HG03460 (cell line): ENCODE results near the gene PKLR.
A peak's percentile ranks its signal among the peaks of the same experiment; 100 is the strongest.

Experiments used
- ATAC-seq: cut with Tn5 transposase; IDR thresholded peaks from one replicate; pipeline ENCODE4 v1.9.1; 2021; ENCODE audit not compliant: unreplicated experiment

PKLR gene

DNA sequence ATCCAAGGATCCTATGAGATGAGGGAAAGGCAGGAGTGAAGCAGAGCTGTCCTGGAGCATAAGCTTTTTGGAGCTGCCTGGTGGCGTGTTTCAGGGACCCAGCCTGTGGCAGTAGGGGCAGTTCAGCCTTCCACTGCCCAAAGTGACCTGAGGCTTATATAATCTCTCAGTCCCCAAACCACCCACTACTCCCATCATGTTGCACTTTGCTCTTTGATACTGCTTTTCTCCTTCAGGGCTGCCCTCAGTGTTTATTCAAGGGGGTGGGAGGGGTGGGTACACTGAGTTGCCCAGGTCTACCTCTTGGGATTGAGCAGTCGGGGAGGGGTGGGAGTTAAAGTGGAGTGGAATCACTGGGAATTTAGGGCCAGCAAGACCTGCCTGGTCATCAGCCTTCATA is 14.7 kb downstream of the PKLR start:
- no peak for ATAC-seq

DNA sequence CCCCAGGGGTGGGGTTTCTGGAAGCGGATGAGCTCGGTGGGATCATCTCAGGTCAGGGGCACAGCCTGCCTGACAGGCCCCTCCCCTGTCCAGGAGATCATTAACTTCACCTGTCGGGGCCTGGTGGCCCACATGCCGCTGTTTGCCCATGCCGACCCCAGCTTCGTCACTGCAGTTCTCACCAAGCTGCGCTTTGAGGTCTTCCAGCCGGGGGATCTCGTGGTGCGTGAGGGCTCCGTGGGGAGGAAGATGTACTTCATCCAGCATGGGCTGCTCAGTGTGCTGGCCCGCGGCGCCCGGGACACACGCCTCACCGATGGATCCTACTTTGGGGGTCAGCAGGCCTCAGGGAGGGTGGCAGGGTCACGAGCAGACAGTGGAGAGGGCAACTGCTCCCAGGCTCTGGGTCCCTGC is 15.6 kb downstream of the PKLR start:
- no peak for ATAC-seq

DNA sequence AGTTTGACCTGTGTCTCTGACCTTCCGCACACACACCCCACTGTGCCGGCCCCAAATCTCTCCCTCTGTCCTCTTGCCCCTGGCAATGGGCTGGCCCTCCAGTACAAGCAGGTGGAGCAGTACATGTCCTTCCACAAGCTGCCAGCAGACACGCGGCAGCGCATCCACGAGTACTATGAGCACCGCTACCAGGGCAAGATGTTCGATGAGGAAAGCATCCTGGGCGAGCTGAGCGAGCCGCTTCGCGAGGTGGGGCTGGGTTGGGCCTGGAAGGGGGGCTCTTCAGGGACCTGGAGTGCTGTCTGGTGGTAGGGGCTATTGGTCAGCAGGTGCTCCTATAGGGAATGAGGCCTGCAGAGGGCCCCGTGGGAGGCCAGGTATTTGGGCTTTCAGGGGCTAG is 16.2 kb downstream of the PKLR start:
- ATAC-seq, result no peak

DNA sequence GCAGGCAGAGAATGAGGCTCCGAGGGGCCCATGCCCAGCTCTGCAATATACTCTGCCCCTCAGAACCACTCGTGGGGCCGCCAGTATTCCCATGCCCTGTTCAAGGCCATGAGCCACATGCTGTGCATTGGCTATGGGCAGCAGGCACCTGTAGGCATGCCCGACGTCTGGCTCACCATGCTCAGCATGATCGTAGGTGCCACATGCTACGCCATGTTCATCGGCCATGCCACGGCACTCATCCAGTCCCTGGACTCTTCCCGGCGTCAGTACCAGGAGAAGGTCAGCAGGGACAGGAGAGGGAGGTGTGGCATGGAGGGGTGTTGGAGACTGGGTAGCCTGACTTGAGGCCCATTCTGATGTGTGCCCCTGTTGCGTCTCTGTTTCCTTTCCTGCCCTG is 16.8 kb downstream of the PKLR start:
- no peak for ATAC-seq

DNA sequence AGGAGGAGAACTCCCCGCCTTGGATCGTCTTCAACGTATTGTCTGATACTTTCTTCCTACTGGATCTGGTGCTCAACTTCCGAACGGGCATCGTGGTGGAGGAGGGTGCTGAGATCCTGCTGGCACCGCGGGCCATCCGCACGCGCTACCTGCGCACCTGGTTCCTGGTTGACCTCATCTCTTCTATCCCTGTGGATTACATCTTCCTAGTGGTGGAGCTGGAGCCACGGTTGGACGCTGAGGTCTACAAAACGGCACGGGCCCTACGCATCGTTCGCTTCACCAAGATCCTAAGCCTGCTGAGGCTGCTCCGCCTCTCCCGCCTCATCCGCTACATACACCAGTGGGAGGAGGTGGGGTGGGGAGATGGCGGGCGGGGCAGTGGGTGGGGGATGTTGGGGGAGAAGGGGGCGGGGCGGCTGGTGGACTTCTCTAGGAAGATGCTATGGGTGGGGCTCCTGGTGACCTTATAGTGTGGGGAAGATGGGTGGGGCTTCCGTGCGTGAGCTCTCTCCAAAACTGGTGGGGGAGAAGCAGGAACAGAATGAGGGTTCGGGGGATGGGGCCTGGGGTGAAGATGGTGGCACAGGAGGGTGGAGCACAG is 18.6 kb downstream of the PKLR start:
- no peak for ATAC-seq

DNA sequence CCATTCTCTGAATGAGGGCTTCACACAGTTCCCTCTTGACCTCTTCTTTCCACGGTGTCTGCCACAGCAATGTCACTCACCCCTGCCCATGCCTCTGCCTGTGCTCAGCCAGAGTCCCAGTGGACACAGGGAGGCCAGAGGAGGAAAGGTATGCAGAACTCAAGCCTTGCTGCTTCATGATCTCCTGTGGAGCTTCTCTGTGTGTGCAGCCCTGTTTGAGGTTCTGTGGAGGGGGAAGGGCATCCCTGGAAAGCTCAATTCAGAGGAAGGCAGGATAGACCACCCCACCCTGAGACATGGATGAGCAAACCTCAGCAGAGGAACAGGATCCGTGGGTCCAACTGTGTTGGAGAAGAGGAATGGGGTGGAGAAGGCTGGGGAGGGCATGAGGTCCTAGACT is 22.0 kb downstream of the PKLR start:
- no peak for ATAC-seq

DNA sequence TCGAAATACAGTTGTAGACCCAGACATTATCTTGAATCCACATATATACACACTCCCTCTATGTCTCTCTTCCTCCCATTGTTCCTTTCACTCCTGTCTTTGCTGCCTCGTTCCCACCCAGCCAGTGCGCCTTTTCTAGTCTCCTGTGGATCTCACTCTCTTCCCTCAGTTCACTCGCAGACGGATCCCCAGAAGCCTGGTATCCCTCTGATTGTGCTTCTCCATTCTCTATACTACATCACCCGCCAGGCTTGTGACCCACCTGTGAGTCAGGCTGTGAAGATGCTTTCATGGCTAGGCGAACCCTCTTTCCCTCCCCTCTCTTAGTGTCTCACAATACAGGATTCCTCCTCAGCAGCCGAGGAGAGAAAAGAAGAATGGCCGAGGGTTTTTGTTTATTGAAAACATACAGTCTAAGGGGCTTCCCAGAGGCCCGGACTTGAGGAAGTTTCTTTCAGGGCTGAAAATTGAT is 22.5 kb downstream of the PKLR start:
- no peak for ATAC-seq

DNA sequence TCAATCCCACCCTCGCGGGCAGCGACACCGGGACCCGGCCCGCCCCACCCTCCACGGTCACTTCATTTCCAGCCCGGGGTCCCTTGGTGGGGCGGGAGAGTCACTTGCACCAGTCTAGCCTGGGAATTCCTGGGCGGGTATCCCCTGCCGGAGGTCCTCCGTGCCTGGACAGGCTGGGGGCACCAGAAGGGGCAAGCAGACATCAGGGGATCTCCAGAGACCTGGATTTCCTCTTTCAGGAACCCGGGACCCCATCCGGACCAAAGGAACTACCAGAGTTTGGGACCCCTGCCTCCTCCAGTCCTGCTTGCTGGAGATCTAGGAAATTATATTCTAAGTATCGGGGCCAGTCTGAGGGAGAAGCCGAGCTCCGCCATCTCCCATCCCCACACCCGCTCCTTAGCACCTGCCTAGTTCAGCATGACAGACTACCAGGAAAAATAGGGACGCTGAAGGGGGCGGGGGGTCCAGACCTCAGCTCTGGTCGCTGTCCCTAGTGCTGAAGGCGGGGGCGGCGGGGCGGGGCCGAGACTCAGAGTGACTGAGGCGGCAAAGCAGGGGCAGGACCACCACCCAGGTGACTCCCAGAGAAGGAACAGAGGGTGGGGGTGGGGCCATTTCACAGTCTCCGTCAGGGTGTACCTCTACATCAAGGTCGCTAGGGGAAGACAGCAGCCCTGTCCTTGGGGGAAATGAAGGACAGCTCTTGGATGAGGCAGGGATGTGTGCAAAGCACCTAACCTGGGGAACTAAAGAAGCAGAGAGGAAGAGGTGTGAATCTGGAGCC is 23.1 kb downstream of the PKLR start:
- ATAC-seq, result no peak

DNA sequence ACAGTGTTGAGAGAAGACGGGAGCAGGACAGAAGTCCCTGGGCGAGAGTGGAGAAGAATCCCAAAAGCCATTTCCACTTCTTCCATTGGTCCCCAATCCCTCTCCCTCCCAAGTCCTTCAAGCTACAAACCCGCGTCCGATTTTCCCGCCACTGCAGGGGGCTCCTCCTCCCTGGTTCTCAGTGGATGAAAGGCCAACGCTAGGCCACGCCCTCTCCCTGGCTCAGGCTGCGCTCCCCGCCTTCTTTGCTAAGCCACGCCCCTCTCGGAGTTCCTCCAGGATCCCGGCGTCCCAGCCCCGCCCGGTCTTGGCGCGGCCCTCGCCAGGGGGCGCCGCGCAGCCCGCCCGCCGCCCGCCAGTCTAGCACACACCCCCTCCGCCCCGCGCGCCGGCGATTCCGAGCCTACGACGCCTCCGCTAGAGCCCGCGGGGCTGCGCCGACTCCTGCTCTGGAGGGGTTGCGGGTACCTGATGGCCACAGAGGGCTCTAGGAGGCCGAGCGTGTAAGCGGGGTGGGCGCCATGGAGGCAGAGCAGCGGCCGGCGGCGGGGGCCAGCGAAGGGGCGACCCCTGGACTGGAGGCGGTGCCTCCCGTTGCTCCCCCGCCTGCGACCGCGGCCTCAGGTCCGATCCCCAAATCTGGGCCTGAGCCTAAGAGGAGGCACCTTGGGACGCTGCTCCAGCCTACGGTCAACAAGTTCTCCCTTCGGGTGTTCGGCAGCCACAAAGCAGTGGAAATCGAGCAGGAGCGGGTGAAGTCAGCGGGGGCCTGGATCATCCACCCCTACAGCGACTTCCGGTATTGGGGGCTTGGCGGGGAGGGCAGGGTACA is 24.0 kb downstream of the PKLR start, which contains the start of gene HCN3:
Gene HCN3, plus strand, starts transcription at position 394 of the 832 bp plus-strand sequence. Its CDS starts 128 bp downstream, at position 522.
- peak; percentile 61 for ATAC-seq

DNA sequence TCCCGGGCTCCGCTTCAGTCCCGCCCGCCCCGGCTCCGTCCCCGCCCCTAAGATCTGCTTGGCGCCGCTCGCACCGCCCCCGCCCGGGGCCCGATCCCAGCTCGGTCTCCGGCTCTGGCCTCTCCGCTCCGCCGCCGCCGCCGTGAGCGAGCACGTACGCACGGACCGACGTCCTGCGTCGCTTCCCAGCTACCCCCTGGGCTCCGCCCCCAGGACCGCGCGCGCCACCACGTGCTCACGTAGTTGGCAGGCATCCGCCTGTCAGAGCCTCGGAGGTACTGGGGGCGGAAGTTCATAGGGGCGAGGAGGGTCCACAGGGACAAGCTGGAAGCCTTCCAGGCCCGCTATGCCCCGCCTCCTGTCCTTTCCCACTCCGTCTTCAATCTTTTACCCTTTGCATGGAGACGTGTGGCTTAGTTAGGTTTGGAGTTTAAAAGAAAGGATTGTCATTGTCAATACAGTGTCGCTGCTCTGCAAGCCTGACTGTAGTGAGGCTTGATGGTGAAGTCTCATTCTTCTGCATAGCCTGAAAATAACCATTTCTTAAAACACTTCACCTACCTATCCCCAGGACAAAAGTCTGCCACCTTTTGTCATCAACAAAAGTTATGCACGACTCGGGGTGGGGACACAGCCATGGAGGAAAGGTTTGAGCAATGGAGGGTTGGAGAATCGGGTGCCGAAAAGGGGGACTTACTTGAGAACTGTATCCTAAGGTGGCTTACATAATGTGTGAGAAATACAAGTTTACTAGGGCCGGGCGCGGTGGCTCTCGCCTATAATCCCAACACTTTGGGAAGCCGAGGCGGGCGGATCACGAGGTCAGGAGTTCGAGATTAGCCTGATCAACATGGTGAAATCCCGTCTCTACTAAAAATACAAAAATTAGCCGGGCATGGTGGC is 27.6 kb downstream of the PKLR start, which contains the start of gene CLK2:
Gene CLK2, minus strand, starts transcription at position 162 of the 903 bp plus-strand sequence. CDS start 2,527 bp downstream, outside the sequence.
- peak; percentile 78 for ATAC-seq

DNA sequence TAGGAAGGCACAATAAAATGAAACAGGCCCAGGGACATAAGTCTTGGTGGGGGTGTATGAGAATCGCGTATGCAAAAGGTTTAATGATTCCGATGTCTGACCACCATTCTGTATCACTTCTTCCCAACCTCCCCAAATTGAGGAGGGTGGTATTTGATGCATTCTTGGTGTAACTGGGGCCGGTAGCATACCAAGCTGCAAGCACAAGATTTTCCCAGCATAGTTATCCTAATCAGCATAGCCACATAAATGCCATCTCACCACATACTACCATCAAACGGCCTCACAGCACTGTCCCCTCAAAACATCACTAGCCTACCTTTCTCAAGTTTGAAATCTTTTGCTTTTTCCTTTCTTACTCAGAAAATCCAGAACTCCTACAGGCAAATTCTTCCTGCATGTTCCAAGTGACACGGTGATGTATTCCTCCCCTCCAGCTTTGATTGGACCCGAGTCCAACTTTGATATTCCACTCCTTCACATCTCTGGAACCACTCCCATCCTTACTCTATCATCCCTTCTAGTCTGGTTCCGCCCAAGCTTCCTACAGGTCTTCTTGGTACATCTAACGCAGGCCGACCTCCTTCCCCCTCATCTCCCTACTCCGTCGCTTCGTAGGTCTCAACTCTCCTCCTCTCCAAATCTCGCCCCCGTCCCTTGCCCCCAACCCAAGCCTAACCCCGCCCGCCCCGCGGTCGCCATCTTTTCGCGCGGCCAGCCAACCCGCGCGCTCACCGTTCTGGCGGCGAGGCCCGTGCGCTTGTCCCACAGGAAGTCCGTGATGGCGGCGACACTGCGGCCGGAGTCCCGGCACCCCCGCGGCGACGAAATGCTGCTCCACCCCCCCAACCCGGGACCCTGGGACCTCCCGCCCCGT is 28.5 kb downstream of the PKLR start:
- ATAC-seq, result peak; percentile 26

DNA sequence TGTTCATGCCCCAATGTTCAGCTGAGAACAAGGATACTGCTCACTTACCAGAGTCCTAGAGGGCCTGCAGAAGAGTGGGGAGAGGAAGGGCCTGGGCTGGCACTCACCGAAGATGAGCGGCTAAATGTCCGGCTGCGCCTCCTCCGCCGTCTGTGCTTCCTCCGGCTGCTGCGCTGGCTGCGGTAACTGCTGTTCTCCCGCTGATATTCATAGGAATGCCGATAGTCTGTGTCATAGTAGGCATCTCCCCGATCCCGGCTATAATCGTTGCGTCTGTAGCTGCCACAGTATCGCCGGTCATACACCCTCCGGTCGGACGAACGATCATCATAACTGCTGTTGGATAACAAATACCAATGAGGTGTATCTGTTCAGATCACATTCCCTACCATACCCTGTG is 31.9 kb downstream of the PKLR start:
- ATAC-seq, result no peak

DNA sequence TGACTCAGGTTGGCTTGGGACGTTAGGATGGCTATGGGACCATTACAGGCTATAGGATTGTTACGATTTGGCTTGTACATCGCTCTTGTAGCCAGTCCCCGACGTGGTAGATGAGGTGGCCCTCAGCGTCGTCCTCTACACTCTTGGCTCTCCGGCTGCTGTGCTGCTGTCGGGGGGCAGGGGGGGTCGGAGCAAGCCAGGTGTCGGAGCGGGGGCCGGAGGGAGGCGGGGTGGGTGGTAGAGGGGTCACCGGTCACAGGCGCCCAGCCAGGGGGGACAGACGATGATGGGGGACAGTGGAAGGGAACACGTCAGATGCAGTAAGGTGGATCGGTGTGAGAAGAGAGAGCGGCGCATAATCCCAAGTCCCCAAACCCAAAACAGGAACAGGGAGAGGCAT is 32.6 kb downstream of the PKLR start:
- no peak for ATAC-seq

DNA sequence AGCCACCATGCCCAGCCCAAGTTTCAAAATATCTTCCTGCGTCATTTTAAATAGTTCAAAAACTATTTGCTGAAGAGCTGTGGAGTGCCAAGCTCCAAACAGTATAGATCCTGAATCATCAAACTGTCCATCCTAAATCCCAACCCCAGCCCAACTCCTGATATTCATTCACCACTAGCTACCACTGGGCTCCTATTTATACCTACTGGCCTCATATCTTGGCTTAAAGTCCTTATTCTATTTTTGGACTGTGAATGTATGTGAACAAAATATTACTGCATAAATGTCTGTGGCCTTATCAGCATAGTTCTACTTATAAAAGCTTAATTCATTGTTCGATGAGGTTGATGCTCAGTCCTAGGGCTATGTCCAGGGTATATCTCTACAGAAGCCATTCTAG is 33.9 kb downstream of the PKLR start:
- ATAC-seq, result no peak

DNA sequence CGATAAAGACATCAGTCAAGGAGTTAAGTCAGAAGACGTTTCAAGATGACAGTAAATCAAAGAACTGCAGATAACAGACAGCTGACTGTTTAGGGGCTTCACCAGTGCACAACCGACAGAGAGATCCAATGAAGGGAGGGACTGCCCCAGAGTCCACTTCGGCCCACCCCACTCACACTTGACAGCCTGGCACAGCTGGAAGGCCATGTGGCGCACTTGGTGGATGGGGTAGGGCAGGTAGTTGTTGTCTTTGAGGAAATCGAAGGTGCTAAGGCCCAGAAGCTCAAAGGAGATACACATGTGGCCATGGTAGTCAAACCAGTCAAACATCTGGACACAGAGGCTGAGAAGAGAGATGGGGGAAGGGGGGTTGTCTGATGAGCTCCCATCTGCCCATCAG is 34.7 kb downstream of the PKLR start:
- ATAC-seq, result no peak

DNA sequence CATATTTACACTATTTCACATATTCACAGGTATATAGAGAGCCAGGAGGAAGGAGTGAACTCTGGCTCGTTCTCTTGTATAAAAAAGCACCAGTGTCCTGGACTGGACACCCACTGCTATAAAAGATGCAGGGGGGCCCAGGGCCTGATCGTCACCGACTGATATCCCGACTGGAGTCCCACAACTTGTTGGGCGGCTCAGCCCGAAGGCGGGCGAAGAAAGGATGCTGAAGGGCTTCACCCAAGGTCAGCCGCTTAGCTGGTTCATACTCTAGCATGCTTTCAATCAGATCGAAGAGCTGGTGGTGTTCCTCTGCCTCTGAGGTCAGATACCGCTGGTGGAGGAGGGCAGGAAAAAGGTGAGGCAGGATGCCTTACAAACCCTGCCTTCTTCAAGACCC is 38.2 kb downstream of the PKLR start:
- ATAC-seq, result no peak

DNA sequence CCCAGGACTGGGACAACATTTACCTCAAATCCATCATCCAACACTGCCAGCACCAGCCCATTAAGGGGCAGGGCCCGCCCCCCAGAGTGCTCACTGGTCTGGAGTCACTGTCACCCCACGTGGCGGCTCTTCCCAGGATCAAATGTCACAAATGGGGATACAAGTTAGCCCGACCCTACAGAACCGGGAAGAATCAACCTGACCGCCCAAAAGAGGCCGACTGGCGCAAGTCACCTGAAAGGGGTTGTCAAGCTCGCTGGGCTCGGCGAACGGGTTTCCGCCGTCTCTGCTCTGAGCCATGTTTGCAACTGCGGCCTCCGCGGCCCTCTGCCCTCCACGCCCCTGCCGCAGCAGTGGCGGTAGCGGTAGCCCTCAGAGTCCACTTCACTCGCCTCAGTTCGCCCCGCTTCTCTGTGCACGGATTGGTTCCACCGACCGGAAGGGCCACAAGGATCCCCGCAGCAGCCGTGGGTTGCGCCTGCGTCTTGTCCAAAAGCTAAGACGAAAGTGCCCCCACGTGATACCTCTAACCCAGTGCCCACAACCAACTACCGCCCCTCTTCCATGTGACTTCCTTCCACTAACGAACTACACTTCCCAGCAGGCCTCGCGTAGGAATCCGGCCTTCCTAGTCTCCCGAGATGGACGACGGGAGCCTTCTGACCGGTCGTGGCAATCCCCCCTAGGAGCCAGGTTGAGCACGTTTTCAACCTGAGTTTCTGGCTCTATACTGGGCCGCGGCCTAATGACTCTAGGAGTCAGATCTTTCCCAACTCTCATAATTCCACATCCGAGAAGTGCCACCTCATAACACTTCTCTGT is 39.2 kb downstream of the PKLR start, which contains the start of gene SCAMP3:
Gene SCAMP3, minus strand, starts transcription at position 509 of the 822 bp plus-strand sequence. Its CDS starts 209 bp downstream, at position 300.
- ATAC-seq, result peak; percentile 92

DNA sequence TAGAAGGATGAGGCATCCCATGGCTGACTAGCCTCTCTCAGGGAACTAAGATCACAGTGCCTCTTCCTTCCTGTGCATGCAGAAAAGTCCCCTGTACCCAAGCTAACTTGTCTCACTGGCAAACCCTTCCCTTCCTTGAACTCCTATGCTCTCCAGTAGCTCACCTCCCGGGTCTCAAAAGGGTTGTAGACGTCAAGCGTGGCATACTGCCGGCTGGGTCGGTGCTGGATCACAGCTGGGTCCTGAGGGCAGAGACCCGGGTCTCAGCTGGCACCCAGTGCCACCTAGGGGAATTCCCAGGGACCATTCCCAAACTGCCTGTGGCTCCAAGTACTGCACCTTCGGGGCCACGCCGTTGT is 39.8 kb downstream of the PKLR start:
- no peak for ATAC-seq

DNA sequence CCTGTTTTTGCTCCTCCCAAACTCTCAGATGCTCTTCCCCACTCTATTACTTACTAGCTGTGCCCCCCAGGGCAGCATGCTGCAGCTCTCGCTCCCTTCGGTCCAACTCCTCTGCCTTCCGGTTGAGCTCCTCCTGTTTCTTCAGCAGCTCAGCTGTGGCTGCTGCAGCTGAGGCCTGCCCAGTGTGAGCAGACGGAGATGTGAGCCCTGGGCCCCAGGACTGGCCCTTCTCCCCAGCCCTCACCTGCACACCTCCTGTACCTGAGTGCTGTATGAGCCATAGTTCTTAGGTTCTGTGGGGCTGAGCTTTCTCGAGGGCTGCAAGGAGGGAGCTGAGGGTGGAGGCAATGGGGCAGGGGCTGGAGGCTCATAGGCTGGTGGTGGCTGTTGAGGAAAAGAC is 41.0 kb downstream of the PKLR start:
- ATAC-seq, result no peak
